Endothelial cell of umbilical vein (primary cell): Measurements from ENCODE around the gene PRUNE2. TPM values are rescaled to one million over a fixed set of nuclear protein-coding genes. Genes with fewer than 3 reads are reported as not detected.

ENCODE experiments used
- BruUV-seq: library from RNA; stranded (reverse); fragments of 400-500 nt; replicated peaks from 2 replicates; lab custom pipeline; 2021; lab: Mats Ljungman, UMichigan
- CTCF ChIA-PET: fragments of 300-600, 350-600 bp; sonication (Branson Sonifier 250); formaldehyde crosslinking; loops from one replicate; lab custom pipeline; 2021; ENCODE audit warnings: antibody characterized with exemption, inconsistent platforms; lab: Charles Lee
- POLR2A ChIA-PET: fragments of 300-600, 350-600 bp; sonication (Branson Sonifier 250); formaldehyde crosslinking; loops from one replicate; lab custom pipeline; 2021; ENCODE audit warnings: antibody characterized with exemption, inconsistent platforms; lab: Charles Lee
- DNase-seq: peaks from one replicate; pipeline ENCODE4 v3.0.0-alpha.2; 2011; ENCODE audit warnings: low read depth, low spot score
- FAIRE-seq: peaks from 2 replicates; lab custom pipeline; 2011; peaks lifted over from hg19 to GRCh38; lab: Jason Lieb, UNC
- H2AFZ ChIP-seq: 2 replicates; pipeline ENCODE4 v1.6.0; 2012; ENCODE audit warnings: low read depth, low read length, control low read depth, inconsistent platforms
- H3K27ac ChIP-seq: 2 replicates; pipeline ENCODE4 v1.5.1; 2011; ENCODE audit warnings: low read depth, mild to moderate bottlenecking, control low read depth, low read length, moderate library complexity; ENCODE audit not compliant: insufficient read depth
- H3K27me3 ChIP-seq, 2 experiments: 2 replicates each; pipeline versions ENCODE4 v1.6.0 to v1.6.1; 2011; ENCODE audit warnings: low read length in 2 of 2, mixed read lengths in 1 of 2; ENCODE audit not compliant: control insufficient read depth in 2 of 2, insufficient read depth in 2 of 2
- H3K36me3 ChIP-seq, 2 experiments: 2 replicates in 1 of 2; 3 replicates in 1 of 2; pipeline ENCODE4 v1.5.1; 2011; ENCODE audit warnings: low read length in 2 of 2, mild to moderate bottlenecking in 1 of 2, moderate library complexity in 1 of 2; ENCODE audit not compliant: control insufficient read depth in 2 of 2, insufficient read depth in 2 of 2; ENCODE audit errors: extremely low read depth in 1 of 2
- H3K4me1 ChIP-seq: 3 replicates; pipeline ENCODE4 v1.5.1; 2011; ENCODE audit warnings: mild to moderate bottlenecking, low read length; ENCODE audit not compliant: control insufficient read depth, insufficient read depth; ENCODE audit errors: extremely low read depth
- H3K4me2 ChIP-seq: 2 replicates; pipeline ENCODE4 v1.6.1; 2011; ENCODE audit warnings: low read length, control low read depth, mixed read lengths; ENCODE audit not compliant: insufficient read depth
- H3K4me3 ChIP-seq, 3 experiments: fragments of 200-600 bp in 1 of 3; sonication (generic), shearing (Covaris generic) in 1 of 3; replicated peaks in 1 of 3; 2 replicates each; pipeline ENCODE4 v1.5.1; 2011 to 2016; ENCODE audit warnings: control low read depth in 3 of 3, low read length in 3 of 3, mild to moderate bottlenecking in 2 of 3, inconsistent platforms in 1 of 3, low read depth in 1 of 3, moderate library complexity in 1 of 3; ENCODE audit not compliant: insufficient read depth in 1 of 3
- H3K79me2 ChIP-seq: 2 replicates; pipeline ENCODE4 v1.6.0; 2012; ENCODE audit warnings: low read length, inconsistent platforms; ENCODE audit not compliant: control insufficient read depth, insufficient read depth
- H3K9ac ChIP-seq: replicated peaks from 2 replicates; pipeline ENCODE3; 2011; ENCODE audit warnings: low read length, control low read depth; ENCODE audit not compliant: insufficient read depth; ENCODE audit errors: extremely low read depth
- H3K9me1 ChIP-seq: replicated peaks from 3 replicates; pipeline ENCODE4 v1.6.0; 2011; ENCODE audit warnings: mild to moderate bottlenecking, low read length; ENCODE audit not compliant: control insufficient read depth, insufficient read depth; ENCODE audit errors: extremely low read depth
- H3K9me3 ChIP-seq: replicated peaks from 2 replicates; pipeline ENCODE4 v1.5.1; 2012; ENCODE audit warnings: low read length, inconsistent platforms; ENCODE audit not compliant: control insufficient read depth, insufficient read depth
- H4K20me1 ChIP-seq: replicated peaks from 2 replicates; pipeline ENCODE3; 2011; ENCODE audit warnings: mild to moderate bottlenecking, low read length; ENCODE audit not compliant: control insufficient read depth, insufficient read depth; ENCODE audit errors: extremely low read depth
- CTCF ChIP-seq, 2 donors: IDR thresholded peaks; 1 replicate in 1 of 2; 2 replicates in 1 of 2; pipeline ENCODE4 v1.5.1; 2011; ENCODE audit warnings: low read length in 2 of 2, mild to moderate bottlenecking in 2 of 2, moderate library complexity in 2 of 2, control low read depth in 1 of 2, inconsistent platforms in 1 of 2, low read depth in 1 of 2; ENCODE audit not compliant: insufficient read depth in 1 of 2; ENCODE audit errors: extremely low read depth in 1 of 2
- EZH2 ChIP-seq: IDR thresholded peaks from 2 replicates; pipeline ENCODE4 v1.6.1; 2012; ENCODE audit warnings: borderline replicate concordance, low read depth, mild to moderate bottlenecking, moderate library complexity, low read length, inconsistent platforms; ENCODE audit not compliant: severe bottlenecking
- FOS ChIP-seq: IDR thresholded peaks from 2 replicates; pipeline ENCODE4 v1.6.1; 2011; ENCODE audit warnings: mild to moderate bottlenecking, low read length, moderate library complexity, borderline replicate concordance; ENCODE audit not compliant: insufficient read depth
- GATA2 ChIP-seq: IDR thresholded peaks from 2 replicates; pipeline ENCODE4 v1.7.0; 2011; ENCODE audit warnings: low read depth, mild to moderate bottlenecking, moderate library complexity, mixed read lengths, low read length; ENCODE audit not compliant: insufficient read length, insufficient read depth
- JUN ChIP-seq: IDR thresholded peaks from 2 replicates; pipeline ENCODE4 v1.6.1; 2011; ENCODE audit warnings: borderline replicate concordance, low read depth; ENCODE audit not compliant: insufficient read length, insufficient read depth
- MYC ChIP-seq: IDR thresholded peaks from one replicate; pipeline ENCODE4 v1.6.1; 2011; ENCODE audit warnings: mild to moderate bottlenecking, low read depth, low read length
- POLR2A ChIP-seq: IDR thresholded peaks from 2 replicates; pipeline ENCODE4 v1.6.1; 2012; ENCODE audit warnings: low read depth, mild to moderate bottlenecking, control low read depth, low read length
- POLR2AphosphoS5 ChIP-seq: IDR thresholded peaks from 2 replicates; pipeline ENCODE4 v1.6.1; 2012; ENCODE audit warnings: low read depth, mild to moderate bottlenecking, control low read depth, low read length, moderate library complexity; ENCODE audit not compliant: insufficient read depth
- dilution Hi-C: fragments of 300-500 bp; cut with MboI; formaldehyde crosslinking; loops from one replicate; pipeline ENCODE4 v1.15.0; 2019; ENCODE audit warnings: low sequenced_read_pairs; ENCODE audit not compliant: extremely low pct_ligation_motif_present
- intact Hi-C: fragments of 100-400 bp; cut with micrococcal nuclease; formaldehyde crosslinking; loops from one replicate; pipeline ENCODE4 v1.10.0; 2022
- polyA plus RNA-seq, 4 experiments: library from polyadenylated mRNA; depleted of rRNA in 3 of 4; stranded (reverse) in 3 of 4; unstranded in 1 of 4; fragments of >200 nt; gene quantifications; 2 replicates each; pipeline versions ENCODE4 v1.2.1 to v1.2.3, GENCODE V29; 2011 to 2012; ENCODE audit warnings: missing spikeins in 1 of 4
- total RNA-seq: library from RNA; stranded (reverse); gene quantifications from 2 replicates; pipeline ENCODE4 v1.2.3, GENCODE V29; 2021
- TF ChIP-seq, protein P1 (sequence below): IDR thresholded peaks from 2 replicates; pipeline ENCODE4 v1.6.1; 2011; ENCODE audit not compliant: insufficient read depth, insufficient read length

Gene PRUNE2
- total and polyA plus RNA-seq, 2 donors (not counting 3 experiments of a cell fraction or from before 2014, with no cell fraction given), result 15.8 to 21.7 TPM

DNA sequence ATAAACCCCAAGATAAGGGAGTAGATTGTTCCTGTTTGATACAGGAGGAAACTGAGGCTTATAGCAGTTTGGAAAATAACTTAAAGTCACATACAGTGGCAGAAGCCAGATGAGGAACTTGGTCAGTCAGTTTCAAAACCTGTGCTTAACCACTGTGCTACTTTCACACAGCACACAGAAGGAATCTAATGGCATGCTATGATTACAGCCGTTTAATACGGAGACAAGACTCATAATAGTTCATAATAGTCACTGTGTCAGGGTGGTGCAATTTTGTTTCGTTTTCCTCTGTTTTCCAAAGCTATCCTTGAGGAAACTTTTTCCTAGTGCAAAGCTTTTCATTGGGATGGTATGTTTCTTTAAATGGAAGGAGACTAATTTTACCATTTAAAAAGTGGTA is 334.6 kb downstream of the PRUNE2 start:
- POLR2A ChIA-PET, result no interaction called here
- peak overlapping the region; percentile 47 to 71 (median 69) for H3K4me3 ChIP-seq

More for the DNA sequence above, 334.6 kb downstream of the PRUNE2 start:
- H2AFZ ChIP-seq, result peak overlapping the region; percentile 97
- peak overlapping the region; percentile 50 for H3K9ac ChIP-seq
- H3K4me2 ChIP-seq, result peak overlapping the region; percentile 99
- intact Hi-C loops (loop anchor here (5.0 kb wide), 1 partner anchor 114 kb away; the partner anchor contains the start of gene GCNT1), dilution Hi-C loops (no loop called here)
- TF ChIP-seq MYC (no peak), POLR2A (no peak), FOS (no peak), JUN (no peak), CTCF (IDR thresholded peaks at IDR 0.05; ENCODE audit: extremely low read depth in 1 of 2, insufficient read depth in 1 of 2, low read depth in 1 of 2, low read length in 2 of 2) (no peak), GATA2 (no peak), EZH2 (no peak), POLR2AphosphoS5 (no peak)
- TF ChIP-seq, protein P1, sequence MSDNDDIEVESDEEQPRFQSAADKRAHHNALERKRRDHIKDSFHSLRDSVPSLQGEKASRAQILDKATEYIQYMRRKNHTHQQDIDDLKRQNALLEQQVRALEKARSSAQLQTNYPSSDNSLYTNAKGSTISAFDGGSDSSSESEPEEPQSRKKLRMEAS, result no peak
- no peaks in the 10 kb centered on the region for H4K20me1 ChIP-seq
- no peaks in the 10 kb centered on the region for H3K27me3 ChIP-seq
- no peaks in the 10 kb centered on the region for H3K36me3 ChIP-seq
- no TSS peak for BruUV-seq
- H3K9me1 ChIP-seq, result no peaks in the 10 kb centered on the region
- FAIRE-seq, result no peak
- DNase-seq, result peak; percentile 40
- no peak overlapping the region for H3K27ac ChIP-seq
- no peaks in the 10 kb centered on the region for H3K9me3 ChIP-seq
- H3K4me1 ChIP-seq, result no peaks in the 10 kb centered on the region
- CTCF ChIA-PET, result interaction anchor here (1.0 kb wide), 1 partner anchor 87 kb away, joined by 4 read pairs; no protein-coding TSS in a partner anchor
- H3K79me2 ChIP-seq, result no peaks in the 10 kb centered on the region
